MV-4-11 (cell line): ENCODE data around the gene RUVBL1.

Experiments
- DNase-seq: peaks from one replicate; lab custom pipeline; 2025; lab: John Stamatoyannopoulos, UW

RUVBL1 gene

GRCh38 chr3:128068156-128068620 is 55.4 kb downstream of the RUVBL1 start:
- peak; percentile 34 for DNase-seq

GRCh38 chr3:128067489-128067888 is 56.1 kb downstream of the RUVBL1 start:
- DNase-seq, result peak; percentile 71

GRCh38 chr3:128066676-128067075 is 56.9 kb downstream of the RUVBL1 start:
- no peak for DNase-seq

GRCh38 chr3:128066114-128066513 is 57.5 kb downstream of the RUVBL1 start:
- DNase-seq, result no peak

- no peak for DNase-seq
These were observed 58.6 kb downstream of the RUVBL1 start for GRCh38 chr3:128064962-128065361.

GRCh38 chr3:128063865-128064264 is 59.7 kb downstream of the RUVBL1 start:
- no peak for DNase-seq

- DNase-seq, result no peak
These were observed 61.4 kb downstream of the RUVBL1 start for GRCh38 chr3:128062033-128062745.

- DNase-seq, result no peak
These were observed 62.9 kb downstream of the RUVBL1 start for GRCh38 chr3:128060473-128061381.

- no peak for DNase-seq
These were observed 67.4 kb downstream of the RUVBL1 start for GRCh38 chr3:128056258-128056657.

- no peak for DNase-seq
These were observed 69.2 kb downstream of the RUVBL1 start for GRCh38 chr3:128054367-128054766.

- DNase-seq, result no peak
These were observed 70.0 kb downstream of the RUVBL1 start for GRCh38 chr3:128053614-128054013.

- DNase-seq, result no peak
These were observed 70.8 kb downstream of the RUVBL1 start for GRCh38 chr3:128052595-128053351.

- DNase-seq, result peak; percentile 89
These were observed 71.6 kb downstream of the RUVBL1 start, which contains the start of gene SEC61A1 for GRCh38 chr3:128051837-128052594. Gene SEC61A1, plus strand, starts transcription at chr3:128052437. Its CDS starts 116 bp downstream, at chr3:128052553.

- no peak for DNase-seq
These were observed 72.2 kb downstream of the RUVBL1 start for GRCh38 chr3:128051459-128051836.

- DNase-seq, result no peak
These were observed 73.0 kb downstream of the RUVBL1 start for GRCh38 chr3:128050597-128050996.

GRCh38 chr3:128041344-128041743 is 82.3 kb downstream of the RUVBL1 start:
- DNase-seq, result no peak

- no peak for DNase-seq
These were observed 83.0 kb downstream of the RUVBL1 start for GRCh38 chr3:128040660-128041059.

- DNase-seq, result no peak
These were observed 83.6 kb downstream of the RUVBL1 start for GRCh38 chr3:128040041-128040440.

GRCh38 chr3:128036119-128036518 is 87.5 kb downstream of the RUVBL1 start:
- no peak for DNase-seq

GRCh38 chr3:128033102-128033501 is 90.5 kb downstream of the RUVBL1 start:
- no peak for DNase-seq
